ENCODE measurements around the gene GPR143.
A peak's percentile ranks its signal among the peaks of the same experiment; 100 is the strongest.

Gene GPR143

GRCh38 chrX:9749146-9749692 is 16.4 kb downstream of the GPR143 start:
- H3K9me3 Mint-ChIP-seq = peaks cover 4 to 11% of the 10 kb centered on the region in 2 donors
- ATAC-seq (replicated peaks) (no peak), DNase-seq (no peak)
- peaks cover 8 to 11% of the 10 kb centered on the region in 2 donors for H3K4me1 Mint-ChIP-seq (ENCODE audit: low read depth in 2 of 2)
- H3K27me3 Mint-ChIP-seq = peaks cover 0 to 7% of the 10 kb centered on the region in 2 donors
- H3K27ac Mint-ChIP-seq = no peak overlapping the region
- H3K36me3 Mint-ChIP-seq (ENCODE audit: insufficient read depth) = no peaks in the 10 kb centered on the region
- H3K4me3 Mint-ChIP-seq = no peak overlapping the region

- ATAC-seq (replicated peaks) (no peak), DNase-seq (no peak)
- H3K27me3 Mint-ChIP-seq = peaks cover 0 to 7% of the 10 kb centered on the region in 2 donors
- peaks cover 4 to 11% of the 10 kb centered on the region in 2 donors for H3K9me3 Mint-ChIP-seq
- H3K36me3 Mint-ChIP-seq (ENCODE audit: insufficient read depth) = no peaks in the 10 kb centered on the region
- no peak overlapping the region for H3K4me3 Mint-ChIP-seq
- no peak overlapping the region for H3K27ac Mint-ChIP-seq
- H3K4me1 Mint-ChIP-seq (ENCODE audit: low read depth in 2 of 2) = peaks cover 8 to 11% of the 10 kb centered on the region in 2 donors
Measured at GRCh38 chrX:9747644-9748043, 18.0 kb downstream of the GPR143 start.

- Mint-ChIP-seq H3K9me3 (peaks cover 4 to 11% of the 10 kb centered on the region in 2 donors), H3K27ac (no peak overlapping the region), H3K27me3 (peaks cover 0 to 7% of the 10 kb centered on the region in 2 donors), H3K4me1 (ENCODE audit: low read depth in 2 of 2) (peaks cover 8 to 11% of the 10 kb centered on the region in 2 donors), H3K36me3 (ENCODE audit: insufficient read depth) (no peaks in the 10 kb centered on the region), H3K4me3 (no peak overlapping the region)
- DNase-seq (no peak), ATAC-seq (replicated peaks) (no peak)
Measured at GRCh38 chrX:9746148-9746888, 19.3 kb downstream of the GPR143 start.

GRCh38 chrX:9745417-9746115 is 20.1 kb downstream of the GPR143 start:
- H3K4me3 Mint-ChIP-seq = peak overlapping the region; percentile 49 to 50
- no peaks in the 10 kb centered on the region for H3K36me3 Mint-ChIP-seq (ENCODE audit: insufficient read depth)
- peaks cover 4 to 11% of the 10 kb centered on the region in 2 donors for H3K9me3 Mint-ChIP-seq
- H3K27ac Mint-ChIP-seq = no peak overlapping the region
- DNase-seq (no peak), ATAC-seq (replicated peaks) (no peak)
- H3K4me1 Mint-ChIP-seq (ENCODE audit: low read depth in 2 of 2) = peaks cover 8 to 11% of the 10 kb centered on the region in 2 donors
- H3K27me3 Mint-ChIP-seq = peaks cover 0 to 7% of the 10 kb centered on the region in 2 donors

GRCh38 chrX:9739130-9739529 is 26.5 kb downstream of the GPR143 start:
- H3K4me3 Mint-ChIP-seq = no peak overlapping the region
- no peak overlapping the region for H3K27ac Mint-ChIP-seq
- ATAC-seq (replicated peaks) (no peak), DNase-seq (no peak)
- no peaks in the 10 kb centered on the region for H3K4me1 Mint-ChIP-seq (ENCODE audit: low read depth in 2 of 2)
- H3K27me3 Mint-ChIP-seq = peaks cover 0 to 11% of the 10 kb centered on the region in 2 donors
- no peaks in the 10 kb centered on the region for H3K36me3 Mint-ChIP-seq (ENCODE audit: insufficient read depth)
- no peaks in the 10 kb centered on the region for H3K9me3 Mint-ChIP-seq

GRCh38 chrX:9738151-9738550 is 27.5 kb downstream of the GPR143 start:
- no peak overlapping the region for H3K27ac Mint-ChIP-seq
- no peak overlapping the region for H3K4me3 Mint-ChIP-seq
- no peaks in the 10 kb centered on the region for H3K4me1 Mint-ChIP-seq (ENCODE audit: low read depth in 2 of 2)
- DNase-seq = no peak
- no peaks in the 10 kb centered on the region for H3K9me3 Mint-ChIP-seq
- H3K27me3 Mint-ChIP-seq = peaks cover 0 to 11% of the 10 kb centered on the region in 2 donors
- H3K36me3 Mint-ChIP-seq (ENCODE audit: insufficient read depth) = no peaks in the 10 kb centered on the region
- no peak for ATAC-seq (replicated peaks)

GRCh38 chrX:9737363-9737762 is 28.3 kb downstream of the GPR143 start:
- Mint-ChIP-seq H3K27ac (no peak overlapping the region), H3K36me3 (ENCODE audit: insufficient read depth) (no peaks in the 10 kb centered on the region), H3K4me3 (no peak overlapping the region), H3K27me3 (peaks cover 0 to 11% of the 10 kb centered on the region in 2 donors), H3K9me3 (no peaks in the 10 kb centered on the region), H3K4me1 (ENCODE audit: low read depth in 2 of 2) (no peaks in the 10 kb centered on the region)
- ATAC-seq (replicated peaks) (no peak), DNase-seq (no peak)

- Mint-ChIP-seq H3K27ac (no peak overlapping the region), H3K4me1 (ENCODE audit: low read depth in 2 of 2) (no peaks in the 10 kb centered on the region), H3K9me3 (peaks cover 0 to 15% of the 10 kb centered on the region in 2 donors), H3K36me3 (ENCODE audit: insufficient read depth) (peaks cover 3% of the 10 kb centered on the region), H3K4me3 (no peak overlapping the region), H3K27me3 (peaks cover 0 to 6% of the 10 kb centered on the region in 2 donors)
- DNase-seq (no peak), ATAC-seq (replicated peaks) (no peak)
Measured at GRCh38 chrX:9730752-9731151, 34.9 kb downstream of the GPR143 start.

GRCh38 chrX:9730078-9730477 is 35.6 kb downstream of the GPR143 start:
- no peak overlapping the region for H3K4me3 Mint-ChIP-seq
- H3K4me1 Mint-ChIP-seq (ENCODE audit: low read depth in 2 of 2) = no peaks in the 10 kb centered on the region
- H3K27ac Mint-ChIP-seq = no peak overlapping the region
- peaks cover 3% of the 10 kb centered on the region for H3K36me3 Mint-ChIP-seq (ENCODE audit: insufficient read depth)
- DNase-seq (no peak), ATAC-seq (replicated peaks) (no peak)
- peaks cover 0 to 15% of the 10 kb centered on the region in 2 donors for H3K9me3 Mint-ChIP-seq
- peaks cover 0 to 6% of the 10 kb centered on the region in 2 donors for H3K27me3 Mint-ChIP-seq

- H3K4me3 Mint-ChIP-seq = no peak overlapping the region
- no peak for DNase-seq
- peaks cover 0 to 6% of the 10 kb centered on the region in 2 donors for H3K27me3 Mint-ChIP-seq
Measured at GRCh38 chrX:9729171-9729885, 36.3 kb downstream of the GPR143 start.

GRCh38 chrX:9728261-9728660 is 37.4 kb downstream of the GPR143 start:
- H3K4me3 Mint-ChIP-seq = no peak overlapping the region
- peaks cover 3% of the 10 kb centered on the region for H3K36me3 Mint-ChIP-seq (ENCODE audit: insufficient read depth)
- no peak for ATAC-seq (replicated peaks)
- H3K27ac Mint-ChIP-seq = no peak overlapping the region
- H3K9me3 Mint-ChIP-seq = peaks cover 0 to 15% of the 10 kb centered on the region in 2 donors
- no peaks in the 10 kb centered on the region for H3K4me1 Mint-ChIP-seq (ENCODE audit: low read depth in 2 of 2)
- H3K27me3 Mint-ChIP-seq = peaks cover 0 to 6% of the 10 kb centered on the region in 2 donors
- DNase-seq = no peak

More at GRCh38 chrX:9729171-9729885, 36.3 kb downstream of the GPR143 start:
- H3K9me3 Mint-ChIP-seq = peaks cover 0 to 15% of the 10 kb centered on the region in 2 donors
- no peaks in the 10 kb centered on the region for H3K4me1 Mint-ChIP-seq (ENCODE audit: low read depth in 2 of 2)
- H3K27ac Mint-ChIP-seq = no peak overlapping the region
- ATAC-seq (replicated peaks) = no peak
- peaks cover 3% of the 10 kb centered on the region for H3K36me3 Mint-ChIP-seq (ENCODE audit: insufficient read depth)

- no peak overlapping the region for H3K27ac Mint-ChIP-seq
- peaks cover 0 to 21% of the 10 kb centered on the region in 2 donors for H3K9me3 Mint-ChIP-seq
- DNase-seq (no peak), ATAC-seq (replicated peaks) (no peak)
- H3K4me3 Mint-ChIP-seq = no peak overlapping the region
- H3K27me3 Mint-ChIP-seq = peaks cover 0 to 6% of the 10 kb centered on the region in 2 donors
- no peaks in the 10 kb centered on the region for H3K4me1 Mint-ChIP-seq (ENCODE audit: low read depth in 2 of 2)
- peaks cover 6% of the 10 kb centered on the region for H3K36me3 Mint-ChIP-seq (ENCODE audit: insufficient read depth)
Measured at GRCh38 chrX:9724711-9725110, 40.9 kb downstream of the GPR143 start.

- H3K9me3 Mint-ChIP-seq = peaks cover 0 to 5% of the 10 kb centered on the region in 2 donors
- peaks cover 33% of the 10 kb centered on the region for H3K36me3 Mint-ChIP-seq (ENCODE audit: insufficient read depth)
- ATAC-seq (replicated peaks) (no peak), DNase-seq (no peak)
- H3K27ac Mint-ChIP-seq = no peak overlapping the region
- H3K4me3 Mint-ChIP-seq = no peak overlapping the region
- H3K27me3 Mint-ChIP-seq = no peaks in the 10 kb centered on the region
- H3K4me1 Mint-ChIP-seq (ENCODE audit: low read depth in 2 of 2) = no peaks in the 10 kb centered on the region
Measured at GRCh38 chrX:9717376-9717775, 48.3 kb downstream of the GPR143 start.

Measured in effector memory CD8-positive, alpha-beta T cell (primary cell).